Smooth muscle cell of the umbilical artery (primary cell): ENCODE data around the gene SLC12A8. TPM values are rescaled to one million over a fixed set of nuclear protein-coding genes. Genes with fewer than 3 reads are reported as not detected.

ENCODE experiments used
- total RNA-seq: library from RNA; depleted of rRNA; stranded (reverse); fragments of >200 nt; gene quantifications from 2 replicates; pipeline ENCODE4 v1.2.3, GENCODE V29; 2014

The SLC12A8 gene, protein sequence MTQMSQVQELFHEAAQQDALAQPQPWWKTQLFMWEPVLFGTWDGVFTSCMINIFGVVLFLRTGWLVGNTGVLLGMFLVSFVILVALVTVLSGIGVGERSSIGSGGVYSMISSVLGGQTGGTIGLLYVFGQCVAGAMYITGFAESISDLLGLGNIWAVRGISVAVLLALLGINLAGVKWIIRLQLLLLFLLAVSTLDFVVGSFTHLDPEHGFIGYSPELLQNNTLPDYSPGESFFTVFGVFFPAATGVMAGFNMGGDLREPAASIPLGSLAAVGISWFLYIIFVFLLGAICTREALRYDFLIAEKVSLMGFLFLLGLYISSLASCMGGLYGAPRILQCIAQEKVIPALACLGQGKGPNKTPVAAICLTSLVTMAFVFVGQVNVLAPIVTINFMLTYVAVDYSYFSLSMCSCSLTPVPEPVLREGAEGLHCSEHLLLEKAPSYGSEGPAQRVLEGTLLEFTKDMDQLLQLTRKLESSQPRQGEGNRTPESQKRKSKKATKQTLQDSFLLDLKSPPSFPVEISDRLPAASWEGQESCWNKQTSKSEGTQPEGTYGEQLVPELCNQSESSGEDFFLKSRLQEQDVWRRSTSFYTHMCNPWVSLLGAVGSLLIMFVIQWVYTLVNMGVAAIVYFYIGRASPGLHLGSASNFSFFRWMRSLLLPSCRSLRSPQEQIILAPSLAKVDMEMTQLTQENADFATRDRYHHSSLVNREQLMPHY
- 33.5 and 226 TPM in 2 replicates for total RNA-seq

DNA sequence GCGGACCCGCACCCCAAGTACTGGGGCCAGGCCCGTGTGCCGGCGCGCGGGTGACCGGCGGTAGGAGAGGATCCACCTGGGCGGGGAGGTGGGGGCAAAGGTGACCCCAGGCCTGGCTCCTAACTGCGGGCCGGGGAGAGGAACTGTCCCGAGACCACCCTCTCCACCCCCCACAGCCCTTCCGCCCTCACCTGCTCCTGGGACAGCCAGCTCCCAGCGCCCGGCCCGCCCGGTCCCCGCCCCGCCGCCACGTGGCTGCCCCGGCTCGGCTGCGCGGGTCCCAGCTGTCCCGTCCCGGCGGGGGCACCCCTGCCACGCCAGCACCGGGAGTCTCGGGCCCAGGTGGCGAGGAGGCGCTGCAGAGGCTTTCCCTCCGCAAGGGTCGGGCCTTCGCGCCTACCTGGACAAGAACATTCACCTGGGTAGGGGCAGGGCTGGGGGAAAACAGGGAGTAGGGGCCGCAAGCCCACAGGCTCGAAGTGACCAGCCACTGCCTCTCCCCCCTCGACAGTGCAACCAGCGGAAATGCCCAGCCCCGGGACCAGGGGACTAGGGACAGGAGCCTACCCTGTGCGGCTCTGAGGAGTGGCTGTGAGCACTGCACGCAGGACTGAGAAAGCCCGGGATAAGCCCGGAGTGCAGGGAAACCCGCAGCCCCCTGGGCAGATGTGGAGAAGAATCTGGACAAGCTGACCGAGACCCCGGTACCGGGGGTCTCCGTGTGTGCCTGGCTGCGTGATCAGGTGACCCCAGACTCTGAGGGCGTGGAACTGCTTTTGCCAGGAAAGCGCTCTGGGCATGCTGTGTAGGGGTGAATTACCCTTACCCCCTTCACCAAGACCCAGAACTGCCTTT is at the start of gene SLC12A8:
SLC12A8 (minus strand) TSS at position 240 of the 855 bp plus-strand sequence. CDS start 1,399 bp downstream, outside the sequence.

DNA sequence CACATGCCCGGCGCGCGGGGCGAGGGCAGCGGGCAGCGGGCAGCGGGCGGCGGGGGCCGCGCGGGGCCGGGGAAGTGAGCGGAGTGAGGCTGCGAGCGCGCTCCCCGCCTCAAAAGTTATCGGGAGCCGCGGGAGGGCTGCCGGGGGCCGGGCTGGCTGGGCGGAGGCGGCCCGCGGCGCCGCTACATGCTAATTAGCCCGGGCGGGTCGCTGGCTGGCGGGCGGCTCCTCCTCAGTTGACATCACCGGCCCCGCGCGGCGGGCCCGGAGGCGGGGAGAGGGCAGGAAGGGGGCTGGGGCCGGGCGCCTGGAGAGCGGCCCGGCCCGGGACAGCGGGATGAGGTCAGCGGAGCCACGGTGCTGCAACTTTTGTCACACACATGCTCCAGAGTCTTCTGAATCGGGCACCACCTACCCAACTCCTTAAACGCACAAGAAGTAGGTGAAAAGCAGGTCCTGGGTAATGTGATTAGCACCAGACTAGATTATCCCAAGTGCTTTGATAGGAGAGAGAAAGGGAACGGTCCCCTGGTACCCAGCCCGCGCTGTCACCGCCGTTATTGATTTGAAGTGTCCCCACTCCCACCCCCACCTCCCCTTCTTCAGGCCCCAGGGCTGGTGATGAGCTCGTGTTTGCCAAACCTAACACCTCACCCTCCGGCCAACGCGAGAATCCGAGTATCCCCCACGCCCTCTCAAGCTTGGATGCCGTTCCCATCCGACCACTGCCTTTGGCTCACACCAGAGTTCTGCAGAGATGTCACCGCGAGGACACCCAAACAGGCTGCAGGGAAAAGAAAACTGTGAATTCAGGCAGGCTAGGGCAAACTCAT is 156.4 kb downstream of the SLC12A8 start, which contains the start of gene HEG1:
HEG1 (minus strand) TSS at position 85 of the 833 bp plus-strand sequence. CDS start 107 bp downstream, outside the sequence.

Other genes starting within 250 kb of the SLC12A8 start
- gene HEG1, start 156.8 kb downstream of the SLC12A8 start, total RNA-seq = 282 and 304 TPM in 2 replicates
- gene ZNF148, start 162.6 kb upstream of the SLC12A8 start, total RNA-seq = 32.7 and 36.7 TPM in 2 replicates